HK-2 (cell line): ENCODE results near the gene ADAMTS2.

Source experiments
- DNase-seq: peaks from one replicate; pipeline ENCODE4 v3.0.0-alpha.2; 2018; ENCODE audit not compliant: unreplicated experiment

ADAMTS2 gene

DNA sequence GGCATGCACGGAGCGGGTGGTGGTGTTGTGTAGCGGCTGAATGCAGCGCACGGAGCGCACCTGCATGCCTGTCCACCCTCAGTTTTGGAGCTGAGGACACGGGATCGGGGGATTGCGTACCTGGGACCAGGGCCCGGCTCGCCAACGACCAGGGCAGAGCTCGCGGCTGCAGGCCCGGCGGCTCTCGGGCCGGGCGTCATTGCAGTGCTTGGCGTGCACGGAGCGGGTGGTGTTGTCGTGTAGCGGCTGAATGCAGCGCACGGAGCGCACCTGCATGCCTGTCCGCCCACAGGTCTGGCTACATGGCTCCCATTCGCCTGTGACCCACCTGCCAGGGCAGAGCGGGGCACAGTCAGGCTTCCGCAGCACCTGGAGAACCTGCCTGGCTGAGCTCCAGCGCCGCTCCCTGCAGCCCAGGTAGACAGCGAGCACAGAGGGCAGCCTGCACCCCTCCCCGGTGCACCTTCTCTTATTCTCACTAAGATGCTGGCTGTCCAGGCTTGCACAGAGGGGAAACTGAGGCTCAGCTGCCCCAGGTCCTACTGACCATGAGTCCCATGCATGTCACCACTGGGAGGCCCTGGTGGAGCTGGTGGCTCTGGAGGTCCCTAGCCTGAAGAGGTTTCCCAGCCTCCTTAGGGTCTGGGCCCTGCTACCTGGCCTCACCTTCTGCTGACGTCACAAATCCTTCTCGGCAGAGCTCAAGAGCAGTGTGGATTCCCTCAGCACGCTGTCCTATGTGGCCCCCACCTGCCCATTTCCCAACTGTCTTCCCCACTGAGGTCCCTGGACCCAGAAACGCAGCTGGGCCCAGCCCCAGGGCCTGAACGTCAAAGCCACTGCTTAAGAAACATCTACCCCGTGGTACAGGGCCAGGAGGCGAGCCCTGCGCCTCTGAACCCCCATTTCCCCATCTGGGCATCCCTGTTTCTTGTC is 220.1 kb downstream of the ADAMTS2 start:
- no peak for DNase-seq

- DNase-seq, result no peak
Measured at GRCh38 chr5:179124273-179124852, 220.9 kb downstream of the ADAMTS2 start.

GRCh38 chr5:179123491-179124272 is 221.6 kb downstream of the ADAMTS2 start:
- no peak for DNase-seq

GRCh38 chr5:179123109-179123426 is 222.2 kb downstream of the ADAMTS2 start:
- DNase-seq, result no peak

DNA sequence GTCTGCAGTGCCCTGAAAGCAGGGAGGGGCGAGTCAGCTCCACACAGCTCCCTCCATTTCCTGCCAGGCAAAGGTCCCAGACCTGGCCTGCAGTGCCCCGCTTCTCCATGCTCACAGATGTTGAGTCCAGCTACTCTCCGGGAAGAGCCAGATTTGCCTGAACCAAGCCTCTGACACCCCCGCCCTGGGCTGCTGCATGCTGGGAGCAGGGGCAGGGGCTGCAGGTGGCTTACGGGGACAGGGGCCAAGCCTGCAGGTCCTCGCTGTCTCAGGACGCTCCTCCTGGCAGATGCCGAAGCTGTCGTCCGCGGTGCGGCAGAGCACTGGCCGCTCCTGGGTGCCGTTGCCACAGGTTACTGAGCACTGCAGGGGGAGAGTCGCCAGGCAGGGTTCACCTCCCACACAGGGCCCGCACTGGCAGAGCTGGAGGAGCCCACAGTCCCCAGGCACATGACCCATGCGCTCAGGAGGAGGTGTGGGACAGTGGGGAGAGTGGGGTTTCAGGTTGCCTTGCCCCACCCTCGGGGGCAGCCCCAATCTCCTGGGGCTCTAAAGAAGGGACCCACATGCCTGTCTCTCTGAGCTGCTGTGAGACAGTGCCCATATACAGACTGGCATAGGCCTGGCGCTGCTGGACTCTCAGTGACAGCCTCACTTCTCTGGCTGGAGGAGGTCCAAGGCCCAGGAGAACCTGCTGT is 222.7 kb downstream of the ADAMTS2 start:
- DNase-seq, result no peak

DNA sequence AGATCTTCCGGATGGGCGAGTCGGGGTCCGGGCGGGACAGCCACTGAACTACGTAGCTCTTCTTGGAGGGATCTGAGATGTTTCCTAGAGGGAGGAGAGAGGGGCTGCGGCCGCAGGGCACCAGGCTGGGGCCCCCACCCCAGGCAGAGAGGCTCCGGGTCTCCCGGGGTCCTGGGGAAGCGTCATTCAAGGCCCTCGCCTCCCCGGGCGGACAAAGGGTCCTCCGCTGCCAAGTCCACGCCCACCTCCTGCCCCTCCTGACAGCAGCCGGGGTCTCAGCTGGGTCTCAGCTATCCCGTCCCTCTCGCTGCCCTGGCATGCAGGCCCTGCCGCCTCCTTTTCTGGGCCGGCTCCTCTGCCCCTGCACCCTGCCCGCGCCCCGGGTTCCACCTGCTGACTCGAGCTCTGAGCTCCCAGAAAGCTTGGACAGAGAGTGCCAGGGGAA is 223.6 kb downstream of the ADAMTS2 start:
- no peak for DNase-seq

DNA sequence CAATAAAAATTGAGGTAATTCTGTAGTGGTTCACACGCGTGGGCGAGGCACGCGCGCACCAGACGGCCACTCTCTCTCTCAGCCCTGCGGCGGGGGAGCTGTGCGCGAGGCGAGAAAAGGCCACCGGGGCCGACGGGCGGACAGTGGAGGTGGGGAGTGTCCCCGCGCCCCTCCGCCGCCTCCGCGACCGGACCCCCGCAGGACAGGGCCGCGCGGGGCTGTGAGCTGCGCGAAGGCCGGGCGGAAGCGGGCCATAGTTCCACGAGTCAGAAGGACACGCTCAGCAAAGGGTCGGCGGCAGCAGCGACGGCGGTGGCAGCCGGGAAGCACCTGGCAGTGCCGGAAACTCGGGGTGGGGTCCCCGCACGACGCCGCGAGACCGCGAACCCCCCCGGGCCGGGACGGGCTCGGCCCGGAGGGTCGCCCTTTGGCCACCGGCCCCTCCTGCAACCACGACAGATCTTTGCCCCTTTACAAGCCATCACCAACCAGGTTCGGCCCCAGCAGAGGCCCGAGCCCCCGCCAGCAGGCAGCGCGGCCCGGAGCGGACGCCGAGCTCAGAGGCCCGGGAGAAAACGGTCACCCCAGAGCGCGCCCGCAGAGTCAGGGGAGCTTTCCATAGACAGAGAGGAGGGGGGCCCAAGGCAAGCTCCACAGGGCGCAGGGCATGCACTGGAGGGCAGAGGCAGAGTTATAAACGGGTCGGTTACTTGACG is 224.2 kb downstream of the ADAMTS2 start:
- DNase-seq, result no peak

GRCh38 chr5:179120421-179120861 is 224.8 kb downstream of the ADAMTS2 start:
- DNase-seq, result no peak

DNA sequence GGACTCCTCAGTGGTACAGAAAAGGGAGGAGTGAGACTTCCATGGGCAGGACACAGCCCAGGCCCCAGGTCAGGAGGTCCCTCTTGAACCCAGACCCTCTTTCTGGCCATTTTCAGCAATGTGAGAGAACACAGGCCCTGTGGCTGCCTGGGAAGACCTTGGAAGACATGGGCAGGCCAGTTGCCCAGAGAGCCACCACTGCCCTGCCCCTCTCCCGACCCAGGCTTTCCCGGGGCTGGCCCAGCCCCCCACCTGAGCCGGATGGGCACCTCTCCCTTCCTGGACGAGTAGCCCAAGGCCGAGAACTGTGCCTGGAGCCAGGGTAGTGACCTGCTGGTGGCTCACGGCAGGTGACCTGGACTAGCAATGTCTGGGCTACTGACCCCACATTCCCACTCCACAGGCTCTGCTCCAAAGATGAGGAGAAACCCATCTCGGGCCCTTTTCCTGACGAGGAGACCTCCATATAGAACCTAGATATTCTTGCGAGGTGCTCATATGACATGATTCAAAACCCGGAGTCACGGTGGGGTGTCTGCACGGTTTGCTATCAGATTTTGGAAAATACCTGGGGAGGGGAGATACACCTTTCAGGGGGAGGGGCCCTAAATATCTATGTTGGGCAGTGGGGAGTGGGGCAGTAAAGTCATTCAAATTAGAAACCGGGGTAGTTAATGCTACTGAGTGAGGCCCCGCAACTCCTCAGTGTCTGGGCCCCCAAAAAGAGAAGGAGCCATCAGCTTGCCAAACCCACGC is 225.7 kb downstream of the ADAMTS2 start:
- no peak for DNase-seq

GRCh38 chr5:179118756-179119414 is 226.4 kb downstream of the ADAMTS2 start:
- no peak for DNase-seq

DNA sequence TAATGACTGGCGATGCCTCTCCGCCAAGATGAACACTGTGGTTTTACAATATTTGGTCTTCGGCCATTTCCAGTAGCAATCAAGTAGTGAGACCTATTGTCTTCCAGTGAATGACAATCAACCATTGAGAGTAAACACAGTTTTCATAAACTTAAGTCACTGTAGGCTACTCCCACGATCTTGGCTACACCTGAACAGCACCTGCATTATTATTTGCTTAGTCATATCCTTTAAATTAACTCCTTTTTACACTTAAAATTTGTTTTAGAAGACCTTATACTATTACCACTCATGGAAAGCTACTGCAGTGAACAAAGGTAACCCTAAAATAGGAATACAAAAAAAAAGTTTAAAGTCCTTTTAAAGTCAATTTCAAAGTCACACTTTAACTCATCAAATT is 226.9 kb downstream of the ADAMTS2 start:
- DNase-seq, result no peak

DNA sequence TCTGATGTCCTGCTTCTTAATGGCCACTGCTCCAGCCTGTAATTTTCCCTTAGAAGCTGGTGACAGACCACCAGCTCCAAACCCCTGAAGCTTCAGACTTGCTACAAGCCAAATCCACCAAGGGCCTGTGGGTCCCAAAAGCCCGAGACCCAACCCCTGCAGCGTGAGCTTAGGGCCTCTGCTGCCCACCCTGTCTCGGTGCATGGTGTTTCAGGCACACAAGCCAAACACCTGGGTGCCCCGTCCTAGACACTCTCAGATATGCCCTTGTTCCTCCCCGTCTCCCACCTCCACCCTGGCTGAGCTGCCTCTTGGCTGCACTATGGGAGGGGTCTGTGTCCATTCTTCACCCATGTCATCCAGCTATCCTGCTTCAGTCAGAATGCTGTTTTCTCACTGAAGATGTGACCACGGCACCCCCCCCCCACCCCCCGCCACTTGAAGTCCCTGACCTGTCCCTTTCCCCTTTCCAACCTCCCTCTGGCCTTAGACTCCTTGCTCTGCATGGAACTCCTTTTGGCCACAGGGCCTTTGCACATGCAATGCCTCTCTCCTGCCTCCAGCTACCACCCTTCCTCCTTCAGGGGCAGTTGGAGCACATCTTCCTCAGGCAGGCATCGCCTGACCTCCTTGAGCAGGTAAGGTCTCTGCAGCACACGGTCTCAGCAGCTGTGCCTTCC is 229.3 kb downstream of the ADAMTS2 start:
- DNase-seq, result no peak

GRCh38 chr5:179115307-179115706 is 230.0 kb downstream of the ADAMTS2 start:
- DNase-seq, result no peak

- no peak for DNase-seq
Measured at GRCh38 chr5:179114756-179115155, 230.5 kb downstream of the ADAMTS2 start.

- no peak for DNase-seq
Measured at GRCh38 chr5:179113945-179114641, 231.2 kb downstream of the ADAMTS2 start.

- DNase-seq, result no peak
Measured at GRCh38 chr5:179113143-179113530, 232.1 kb downstream of the ADAMTS2 start.

- DNase-seq, result no peak
Measured at GRCh38 chr5:179112469-179113142, 232.7 kb downstream of the ADAMTS2 start.
